K562 (cell line): ENCODE measurements around the gene PRPF18. TPM values are rescaled to one million over a fixed set of nuclear protein-coding genes. Genes with fewer than 3 reads are reported as not detected.

Experiments used
- ATF3 ChIP-seq, 2 experiments: fragments of 450-650 bp in 1 of 2; sonication (generic) in 1 of 2; formaldehyde crosslinking in 1 of 2; IDR thresholded peaks in 1 of 2; conservative IDR thresholded peaks in 1 of 2; 2 replicates each; pipeline versions ENCODE4 v1.6.1 to v1.8.1; 2016 to 2023; ENCODE audit warnings: mild to moderate bottlenecking in 2 of 2, moderate library complexity in 2 of 2, inconsistent platforms in 1 of 2, missing genetic modification reagents in 1 of 2
- CREB3 ChIP-seq: fragments of 450-650 bp; conservative IDR thresholded peaks from 2 replicates; pipeline ENCODE4 v1.6.1; 2016; ENCODE audit warnings: missing genetic modification characterization, low read depth, mild to moderate bottlenecking, missing compliant biosample characterization, moderate library complexity
- DNMT1 ChIP-seq: fragments of 450-650 bp; IDR thresholded peaks from 2 replicates; pipeline ENCODE4 v1.6.1; 2016; ENCODE audit warnings: antibody characterized with exemption, mild to moderate bottlenecking
- FOXM1 ChIP-seq, 2 experiments: fragments of 450-650 bp in 1 of 2; sonication (generic) in 1 of 2; formaldehyde crosslinking in 1 of 2; IDR thresholded peaks; 2 replicates each; pipeline versions ENCODE4 v1.6.1 to v1.9.0; 2017 to 2022; ENCODE audit warnings: low read depth in 2 of 2, mild to moderate bottlenecking in 2 of 2, missing genetic modification reagents in 1 of 2, moderate library complexity in 1 of 2
- GABPA ChIP-seq: fragments of 200-800 bp; sonication (Bioruptor generic); conservative IDR thresholded peaks from 2 replicates; pipeline ENCODE4 v1.6.1; 2016; ENCODE audit warnings: low read depth, missing genetic modification characterization, missing compliant biosample characterization
- HCFC1 ChIP-seq: IDR thresholded peaks from 2 replicates; pipeline ENCODE4 v1.6.1; 2012; ENCODE audit warnings: low read depth, low read length, improper control_type of control experiment
- KAT8 ChIP-seq: fragments of 450-650 bp; IDR thresholded peaks from 2 replicates; pipeline ENCODE4 v1.6.1; 2016; ENCODE audit warnings: low read depth, mild to moderate bottlenecking
- MITF ChIP-seq: IDR thresholded peaks from 2 replicates; pipeline ENCODE4 v1.6.1; 2014; ENCODE audit warnings: antibody characterized with exemption
- MYNN ChIP-seq, 2 experiments: sonication (generic); formaldehyde crosslinking in 1 of 2; IDR thresholded peaks; 2 replicates each; pipeline versions ENCODE4 v1.5.0 to v1.6.1; 2016 to 2020; ENCODE audit warnings: antibody characterized with exemption in 1 of 2, missing genetic modification reagents in 1 of 2
- NFYB ChIP-seq: IDR thresholded peaks from 2 replicates; pipeline ENCODE4 v1.6.1; 2011; ENCODE audit warnings: mild to moderate bottlenecking, moderate library complexity; ENCODE audit not compliant: insufficient read length; ENCODE audit errors: extremely low read depth
- NR2C1 ChIP-seq, 2 experiments: fragments of 450-650 bp; IDR thresholded peaks; 2 replicates each; pipeline ENCODE4 v1.6.1; 2017; ENCODE audit warnings: mild to moderate bottlenecking in 2 of 2, antibody characterized with exemption in 1 of 2, inconsistent platforms in 1 of 2, missing compliant biosample characterization in 1 of 2, missing genetic modification characterization in 1 of 2
- POLR2AphosphoS5 ChIP-seq: IDR thresholded peaks from 2 replicates; pipeline ENCODE4 v1.6.1; 2011; ENCODE audit warnings: mild to moderate bottlenecking, low read depth, low read length, moderate library complexity; ENCODE audit not compliant: control insufficient read depth, insufficient read depth
- SIN3A ChIP-seq, 2 experiments: fragments of 150-350 bp in 1 of 2; IDR thresholded peaks; 2 replicates each; pipeline ENCODE4 v1.6.1; 2011 to 2016; ENCODE audit warnings: borderline replicate concordance in 2 of 2, low read depth in 2 of 2, low read length in 2 of 2, mild to moderate bottlenecking in 2 of 2, moderate library complexity in 2 of 2; ENCODE audit not compliant: control insufficient read depth in 1 of 2
- SIN3B ChIP-seq: fragments of 450-650 bp; IDR thresholded peaks from 2 replicates; pipeline ENCODE4 v1.6.1; 2017; ENCODE audit warnings: low read depth, mild to moderate bottlenecking, moderate library complexity
- SREBF1 ChIP-seq: fragments of 150-350 bp; IDR thresholded peaks from 2 replicates; pipeline ENCODE4 v1.6.1; 2014; ENCODE audit warnings: antibody characterized with exemption, low read depth, low read length, borderline replicate concordance
- ZBTB43 ChIP-seq: sonication (generic); formaldehyde crosslinking; IDR thresholded peaks from 2 replicates; pipeline ENCODE4 v1.8.0; 2023; ENCODE audit warnings: mild to moderate bottlenecking, missing genetic modification reagents
- ZKSCAN1 ChIP-seq: fragments of 150-350 bp; IDR thresholded peaks from 2 replicates; pipeline ENCODE4 v1.6.1; 2016; ENCODE audit warnings: low read depth, low read length
- ZNF197 ChIP-seq: fragments of 200-800 bp; sonication (Bioruptor generic); IDR thresholded peaks from 2 replicates; pipeline ENCODE4 v1.6.1; 2016; ENCODE audit warnings: low read depth, missing genetic modification characterization, missing compliant biosample characterization
- polyA plus RNA-seq, 8 experiments: library from polyadenylated mRNA; depleted of rRNA in 4 of 8; stranded (reverse) in 5 of 8; unstranded in 3 of 8; fragments of >200 nt; fragmentation: Nextera tagmentation in 2 of 8; fragmentation: Illumina TruSeq in 1 of 8; extraction: Ambion mirVana in 2 of 8; extraction: Trizol in 1 of 8; gene quantifications; 2 replicates each; pipeline versions ENCODE4 v1.2.1 to v1.2.3, GENCODE V29; 2011 to 2014; ENCODE audit warnings: inconsistent platforms in 1 of 8, missing spikeins in 1 of 8
- total RNA-seq, 7 experiments: library from RNA; depleted of rRNA in 6 of 7; stranded (reverse); fragments of >200 nt in 6 of 7; fragmentation: Illumina TruSeq in 2 of 7; extraction: Trizol in 2 of 7; gene quantifications; 2 replicates each; pipeline versions ENCODE4 v1.2.1 to v1.2.3, GENCODE V29; 2011 to 2021; ENCODE audit warnings: low replicate concordance in 1 of 7

PRPF18 gene
- total and polyA plus RNA-seq, 9 of the 15 experiments (the other 6 are each of a cell fraction or from before 2014, with no cell fraction given): 14.0 to 30.6 (median 23.1) TPM

- TF ChIP-seq SIN3A (IDR thresholded peaks at IDR 0.05; ENCODE audit: borderline replicate concordance in 2 of 2, control insufficient read depth in 1 of 2, low read depth in 2 of 2, low read length in 2 of 2) (peak; percentile 83 to 88; a peak in 3 of 4 replicates), NFYB (no peak), HCFC1 (peak; percentile 83), MITF (no peak), CREB3 (no peak), SREBF1 (0 out of 2 replicates have a peak, but pooled peaks have one; percentile 30), ZBTB43 (CRISPR knock-in tag) (no peak), GABPA (tag) (peak; percentile 97), DNMT1 (no peak), POLR2AphosphoS5 (peak; percentile 70; the same call in 1 of the 2 replicates), ZKSCAN1 (peak; percentile 68; the same call in 1 of the 2 replicates), SIN3B (peak; percentile 79), NR2C1 (IDR thresholded peaks at IDR 0.05) (peak; percentile 60; the same call in 1 of the 2 replicates), NR2C1 (tag; IDR thresholded peaks at IDR 0.05) (peak; percentile 45; the same call in 1 of the 2 replicates), FOXM1 (IDR thresholded peaks at IDR 0.05; ENCODE audit: low read depth) (peak; percentile 59; the same call in 1 of the 2 replicates), FOXM1 (CRISPR knock-in tag; IDR thresholded peaks at IDR 0.05; ENCODE audit: low read depth) (no peak), MYNN (IDR thresholded peaks at IDR 0.05) (0 out of 2 replicates have a peak, but pooled peaks have one; percentile 44), MYNN (CRISPR knock-in tag; IDR thresholded peaks at IDR 0.05) (no peak), ZNF197 (no peak), KAT8 (peak; percentile 42; the same call in 1 of the 2 replicates), ATF3 (IDR thresholded peaks at IDR 0.05) (no peak), ATF3 (CRISPR knock-in tag; conservative IDR thresholded peaks at IDR 0.05) (no peak)
Observed at GRCh38 chr10:13586676-13587355, at the start of gene PRPF18 (continued).
